SK-MEL-5 (cell line): ENCODE results near the gene COL18A1. TPM values are rescaled to one million over a fixed set of nuclear protein-coding genes. Genes with fewer than 3 reads are reported as not detected.

Source experiments
- DNase-seq: peaks from one replicate; pipeline ENCODE4 v3.0.0-alpha.2; 2016; ENCODE audit warnings: low read depth, low spot score
- in situ Hi-C: cut with HindIII; loops from 2 replicates; pipeline ENCODE4 v1.10.0; 2016; ENCODE audit warnings: low sequenced_read_pairs, high pct_unique_total_duplicates, low pct_unique_long_range_greater_than_20kb
- total RNA-seq: library from RNA; depleted of rRNA; stranded (reverse); fragments of >200 nt; shearing (Covaris generic); gene quantifications from 2 replicates; pipeline ENCODE4 v1.2.3, GENCODE V29; 2014

The COL18A1 gene
- total RNA-seq, 1 experiment from 2014 or later = 12.4 TPM

DNA sequence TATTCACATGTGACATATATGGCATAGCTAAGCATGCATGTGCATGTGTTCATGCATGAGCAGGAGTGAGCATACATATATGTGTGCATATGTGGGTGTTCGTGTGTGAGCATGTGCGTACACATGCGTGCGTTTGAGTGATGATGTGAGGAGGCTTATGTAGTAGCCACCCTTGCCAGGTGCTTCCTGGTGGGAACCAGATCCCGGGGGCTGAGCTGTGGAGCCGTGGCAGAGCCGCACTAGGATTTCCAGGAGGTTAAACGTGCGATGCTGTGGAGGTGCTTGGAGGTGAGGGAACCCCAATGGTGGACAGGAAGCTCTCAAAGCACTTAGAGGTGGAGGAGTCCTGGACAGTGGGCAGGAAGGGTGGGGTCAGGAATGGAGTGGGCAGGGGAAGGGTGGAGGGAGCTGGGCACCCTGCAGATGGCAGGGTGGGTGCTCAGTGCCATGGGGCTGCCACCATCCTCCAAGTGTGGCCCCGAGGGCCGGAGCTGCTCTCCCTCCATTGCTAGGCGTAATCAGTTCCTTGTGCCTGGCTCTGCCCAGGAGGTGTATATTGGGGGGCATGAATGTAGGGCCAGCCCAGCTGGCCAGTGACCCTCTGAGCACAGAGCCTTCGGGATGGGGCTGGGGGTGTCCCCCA is 48.5 kb downstream of the COL18A1 start:
- DNase-seq = no peak
- in situ Hi-C loops = no loop called here

DNA sequence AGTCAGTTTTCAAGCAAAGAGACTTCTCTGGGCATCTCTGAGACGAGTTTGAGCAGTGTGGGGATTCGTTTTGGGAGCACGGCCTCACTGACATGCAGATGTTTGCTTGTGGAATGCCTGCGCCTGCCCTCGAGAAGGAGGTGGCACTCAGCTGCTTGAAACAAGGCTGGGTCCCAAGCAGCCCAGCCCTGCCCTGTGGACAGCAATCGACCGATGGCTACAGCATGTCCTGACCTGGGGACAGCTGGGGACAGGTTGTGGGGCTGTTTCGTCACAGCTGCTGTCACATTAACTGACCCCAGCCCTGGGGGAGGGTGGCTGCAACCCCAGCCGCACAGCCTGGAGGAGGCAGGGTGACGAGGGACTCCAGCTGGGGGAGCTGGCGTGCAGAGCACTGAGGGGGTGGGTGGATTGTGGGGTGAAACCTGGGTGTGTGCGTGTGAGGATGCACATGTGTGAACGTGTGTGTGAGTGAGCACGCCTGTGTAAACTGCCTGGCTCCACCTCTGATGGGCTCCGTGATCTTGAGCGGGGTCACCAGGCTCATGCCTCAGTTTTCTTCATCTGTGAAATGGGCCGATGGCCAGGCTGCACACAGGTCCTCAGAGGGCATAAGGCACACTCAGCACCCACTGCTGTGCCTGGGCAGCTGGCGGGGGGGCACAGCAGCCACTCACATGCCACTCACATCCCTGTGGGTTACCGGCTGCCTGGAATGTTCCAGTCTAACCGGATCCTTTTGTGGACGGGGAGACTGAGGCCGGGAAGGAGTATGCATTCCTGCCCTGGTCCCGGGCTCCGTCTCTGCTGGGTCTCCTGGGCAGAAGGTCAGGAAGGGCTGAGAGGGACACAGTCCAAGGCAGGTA is 49.3 kb downstream of the COL18A1 start:
- in situ Hi-C loops = no loop called here

GRCh38 chr21:45454926-45455673 is 50.1 kb downstream of the COL18A1 start:
- in situ Hi-C loops = no loop called here
- DNase-seq = no peak

More for the DNA sequence above, 49.3 kb downstream of the COL18A1 start:
- DNase-seq = no peak

DNA sequence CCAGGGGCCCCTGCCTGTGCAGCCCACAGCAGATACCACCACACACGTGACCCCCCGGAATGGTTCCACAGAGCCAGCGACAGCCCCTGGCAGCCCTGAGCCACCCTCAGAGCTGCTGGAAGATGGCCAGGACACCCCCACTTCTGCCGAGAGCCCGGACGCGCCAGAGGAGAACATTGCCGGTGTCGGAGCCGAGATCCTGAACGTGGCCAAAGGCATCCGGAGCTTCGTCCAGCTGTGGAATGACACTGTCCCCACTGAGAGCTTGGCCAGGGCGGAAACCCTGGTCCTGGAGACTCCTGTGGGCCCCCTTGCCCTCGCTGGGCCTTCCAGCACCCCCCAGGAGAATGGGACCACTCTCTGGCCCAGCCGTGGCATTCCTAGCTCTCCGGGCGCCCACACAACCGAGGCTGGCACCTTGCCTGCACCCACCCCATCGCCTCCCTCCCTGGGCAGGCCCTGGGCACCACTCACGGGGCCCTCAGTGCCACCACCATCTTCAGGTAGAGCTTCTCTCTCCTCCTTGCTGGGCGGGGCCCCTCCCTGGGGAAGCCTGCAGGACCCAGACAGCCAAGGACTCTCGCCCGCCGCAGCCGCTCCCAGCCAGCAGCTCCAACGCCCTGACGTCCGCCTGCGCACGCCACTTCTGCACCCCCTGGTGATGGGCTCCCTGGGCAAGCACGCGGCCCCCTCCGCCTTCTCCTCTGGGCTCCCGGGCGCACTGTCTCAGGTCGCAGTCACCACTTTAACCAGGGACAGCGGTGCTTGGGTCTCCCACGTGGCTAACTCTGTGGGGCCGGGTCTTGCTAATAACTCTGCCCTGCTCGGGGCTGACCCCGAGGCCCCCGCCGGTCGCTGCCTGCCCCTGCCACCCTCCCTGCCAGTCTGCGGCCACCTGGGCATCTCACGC is 51.0 kb downstream of the COL18A1 start:
- no peak for DNase-seq
- in situ Hi-C loops = no loop called here

GRCh38 chr21:45456584-45457160 is 51.7 kb downstream of the COL18A1 start:
- in situ Hi-C loops = no loop called here
- no peak for DNase-seq

- in situ Hi-C loops = no loop called here
- DNase-seq = no peak
Measured at GRCh38 chr21:45457161-45457831, 52.3 kb downstream of the COL18A1 start.

DNA sequence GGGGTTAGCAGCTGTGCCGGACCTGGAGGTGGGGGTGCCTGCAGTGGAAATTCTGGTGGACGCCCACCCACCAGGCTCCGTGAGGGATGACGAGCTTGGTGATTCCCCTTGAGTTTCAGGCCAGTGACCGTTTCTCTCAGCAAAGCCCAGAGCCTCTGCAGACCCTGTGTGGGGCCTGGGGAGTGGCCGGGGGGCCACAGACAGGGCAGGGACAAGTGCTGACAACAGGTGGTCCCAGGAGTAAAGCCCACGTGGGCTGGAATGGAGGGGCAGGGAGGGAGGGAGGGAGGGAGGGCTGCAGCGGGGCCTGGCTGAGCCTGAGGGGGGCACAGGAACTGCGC is 52.8 kb downstream of the COL18A1 start:
- no peak for DNase-seq
- in situ Hi-C loops = no loop called here

DNA sequence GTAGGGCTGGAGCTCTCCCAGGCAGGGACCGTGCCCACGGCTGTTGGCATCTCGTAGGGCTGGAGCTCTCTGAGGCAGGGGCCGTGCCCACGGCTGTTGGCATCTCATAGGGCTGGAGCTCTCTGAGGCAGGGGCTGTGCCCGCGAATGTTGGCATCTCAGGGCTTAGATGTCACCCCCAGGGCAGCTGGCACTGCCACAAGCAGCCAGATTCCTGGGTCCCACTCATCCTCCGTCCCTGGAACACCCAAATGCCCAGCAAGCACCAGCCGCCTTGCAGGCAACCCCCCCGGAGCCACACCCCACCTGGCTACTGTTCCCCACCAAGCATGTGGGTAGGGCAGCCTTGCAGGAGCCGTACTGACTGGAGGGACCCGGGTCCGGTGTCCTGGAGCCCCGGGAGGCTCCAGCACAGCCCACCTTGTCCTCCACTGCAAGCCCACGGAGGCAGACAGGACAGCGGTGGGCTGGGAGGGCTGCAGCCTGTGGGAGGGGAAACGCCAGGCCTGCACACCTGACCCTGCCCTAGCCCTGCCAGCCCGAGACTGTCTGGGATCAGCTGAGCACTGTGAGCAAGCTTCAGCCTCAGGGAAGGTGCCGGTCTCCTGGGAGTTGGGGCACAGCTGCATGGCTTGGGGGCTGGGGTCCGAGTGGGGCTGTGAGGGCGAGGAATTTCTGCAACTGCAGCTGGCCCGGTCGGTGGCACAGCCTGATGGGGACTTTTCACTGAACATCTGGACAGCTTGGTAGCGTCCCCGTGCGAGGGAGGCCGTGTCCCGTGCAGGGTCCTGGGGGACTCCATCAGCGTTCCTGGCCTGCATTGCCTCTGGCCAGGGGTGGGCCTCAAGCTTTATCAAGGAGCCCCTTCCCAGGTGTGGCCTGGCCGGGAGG is 53.6 kb downstream of the COL18A1 start:
- in situ Hi-C loops = no loop called here
- no peak for DNase-seq

DNA sequence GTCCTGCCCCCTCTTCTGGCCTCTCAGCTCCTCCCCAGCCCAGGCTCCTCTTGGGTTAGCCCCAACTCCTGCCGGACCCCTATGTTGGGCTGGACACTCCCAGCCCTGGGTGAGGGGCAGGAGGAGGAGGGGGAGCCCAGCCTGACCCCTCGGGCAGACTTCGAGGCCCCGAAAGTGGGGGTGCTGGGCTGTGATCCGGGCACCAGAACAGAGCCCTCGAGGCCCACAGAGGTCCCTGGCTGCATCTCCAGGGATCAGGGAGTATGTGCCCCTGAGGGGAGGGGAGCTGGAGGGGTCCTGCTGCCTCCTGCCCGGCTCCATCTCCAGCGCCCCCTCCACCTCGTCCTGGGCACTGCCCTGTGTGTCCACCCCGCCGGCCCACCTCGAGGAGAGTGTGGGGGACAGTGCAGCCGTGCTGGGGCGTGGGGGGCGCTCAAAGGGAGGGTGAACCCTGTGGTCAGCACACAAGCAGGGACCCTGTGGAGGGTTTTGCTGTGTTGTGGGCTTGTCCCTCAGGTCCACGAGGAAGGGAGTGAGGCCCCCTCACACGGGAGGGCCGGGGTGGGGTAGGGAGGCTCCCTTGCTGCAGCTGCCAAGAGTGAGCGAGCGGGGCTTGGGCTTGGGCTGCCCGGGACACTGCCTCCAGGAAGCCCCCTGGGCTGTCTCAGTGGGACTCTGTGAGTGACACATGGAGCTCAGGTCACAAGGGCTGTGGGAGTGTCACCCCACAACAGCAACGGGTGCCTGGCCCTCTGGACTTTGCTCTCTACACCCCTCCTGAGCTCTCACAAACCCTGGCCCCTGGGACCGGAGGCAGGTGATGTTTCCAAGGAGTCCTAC is 54.4 kb downstream of the COL18A1 start:
- no peak for DNase-seq
- in situ Hi-C loops = no loop called here

- in situ Hi-C loops = no loop called here
- DNase-seq = no peak
Measured at GRCh38 chr21:45460011-45460565, 55.1 kb downstream of the COL18A1 start.

DNA sequence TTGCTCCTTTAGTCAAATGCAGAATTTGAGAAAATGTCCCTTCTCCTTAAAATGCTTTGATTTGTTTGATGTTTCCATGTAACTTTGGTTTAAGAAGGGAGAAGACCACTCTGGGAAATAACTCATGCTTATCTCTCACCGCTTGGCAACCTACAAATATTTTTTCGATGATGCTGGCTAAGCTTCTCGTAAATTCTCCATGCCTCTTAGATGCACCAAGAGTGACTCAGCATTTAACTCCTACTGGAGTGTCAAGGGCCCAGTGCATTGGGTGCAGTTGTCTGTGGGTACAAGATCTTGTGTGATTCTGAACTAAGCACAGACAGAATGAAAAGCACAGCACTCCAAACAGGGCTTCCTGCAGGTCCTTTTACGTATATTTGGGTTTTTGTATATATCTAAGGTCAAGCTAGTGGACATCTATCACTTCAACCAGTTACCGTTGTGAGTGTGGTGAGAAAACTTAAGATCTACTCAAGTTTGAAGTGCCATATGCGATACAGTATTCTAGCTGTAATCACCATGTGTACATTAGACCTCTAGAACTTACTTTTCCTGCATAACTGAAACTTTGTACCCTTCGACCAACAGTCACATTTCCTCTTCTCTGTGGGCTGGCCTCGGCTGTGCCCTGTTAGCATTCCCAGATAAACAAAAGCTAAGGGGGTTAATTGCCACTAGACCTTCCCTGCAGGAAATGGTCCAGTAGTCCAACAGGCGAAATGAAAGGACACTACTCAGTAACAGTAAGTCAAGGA is 55.8 kb downstream of the COL18A1 start:
- in situ Hi-C loops = no loop called here
- no peak for DNase-seq

DNA sequence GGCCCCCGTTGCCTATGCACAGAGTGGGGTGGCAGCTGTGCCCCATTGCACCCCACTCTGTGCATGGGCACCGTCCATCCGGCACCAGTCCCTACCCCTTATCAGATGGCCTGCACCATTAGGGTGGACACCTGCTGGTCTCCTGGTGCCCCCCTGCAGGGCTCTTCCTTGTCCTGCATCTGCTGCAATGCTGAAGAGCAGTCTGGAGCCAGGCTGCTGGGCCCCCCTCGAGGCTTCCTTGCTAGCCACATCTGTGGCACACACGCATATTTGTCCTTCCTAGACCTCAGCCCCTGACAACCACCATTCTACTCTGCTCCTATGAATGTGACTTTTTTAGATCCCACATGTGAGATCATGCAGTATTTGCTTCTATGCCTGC is 56.4 kb downstream of the COL18A1 start:
- in situ Hi-C loops = no loop called here
- no peak for DNase-seq

DNA sequence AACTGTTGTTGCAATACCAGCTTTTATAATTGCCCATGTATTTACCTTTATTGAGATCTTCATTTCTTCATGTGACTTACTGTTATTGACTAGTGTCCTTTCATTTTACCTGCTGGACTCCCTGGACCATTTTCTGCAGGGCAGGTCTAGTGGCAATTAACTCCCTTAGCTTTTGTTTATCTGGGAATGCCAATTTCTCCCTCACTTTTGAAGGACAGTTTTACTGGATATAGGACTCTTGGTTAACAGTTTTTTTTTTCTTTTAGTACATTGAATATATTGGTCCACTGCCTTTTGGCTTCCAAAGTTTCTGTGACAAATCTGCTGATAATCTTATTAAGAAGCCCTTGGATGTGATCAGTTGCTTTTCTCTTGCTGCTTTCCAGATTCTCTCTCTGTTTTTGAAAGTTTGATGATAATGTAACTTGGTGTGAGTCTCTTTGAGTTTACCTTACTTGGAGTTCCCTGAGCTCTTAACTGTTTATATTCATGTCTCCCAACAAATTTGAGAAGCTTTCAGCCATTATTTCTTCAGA is 56.9 kb downstream of the COL18A1 start:
- in situ Hi-C loops = no loop called here
- no peak for DNase-seq

- in situ Hi-C loops = no loop called here
- no peak for DNase-seq
Measured at GRCh38 chr21:45463871-45464270, 58.9 kb downstream of the COL18A1 start.
